SK-N-SH (cell line): ENCODE results near the gene EIF1.

Experiments
- CHD2 ChIP-seq: fragments of 150-350 bp; IDR thresholded peaks from 2 replicates; pipeline ENCODE4 v1.6.1; 2018; ENCODE audit warnings: low read length; ENCODE audit not compliant: partially characterized antibody
- ELF1 ChIP-seq: IDR thresholded peaks from 2 replicates; pipeline ENCODE4 v1.4.0; 2012
- EP300 ChIP-seq, 2 experiments: IDR thresholded peaks; 2 replicates each; pipeline versions ENCODE4 v1.4.0 to v1.6.1; 2012; ENCODE audit warnings: borderline replicate concordance in 1 of 2, low read depth in 1 of 2, low read length in 1 of 2
- EZH2phosphoT487 ChIP-seq: fragments of 200-600 bp; sonication (generic); IDR thresholded peaks from 2 replicates; pipeline ENCODE4 v1.6.1; 2017; ENCODE audit warnings: low read depth, mixed run types, mild to moderate bottlenecking, antibody characterized with exemption, moderate library complexity, borderline replicate concordance
- JUND ChIP-seq: IDR thresholded peaks from 2 replicates; pipeline ENCODE4 v1.4.0; 2012
- NFIC ChIP-seq: IDR thresholded peaks from 2 replicates; pipeline ENCODE4 v1.4.0; 2012; ENCODE audit warnings: borderline replicate concordance
- POLR2AphosphoS5 ChIP-seq: IDR thresholded peaks from 2 replicates; pipeline ENCODE4 v1.6.1; 2012; ENCODE audit warnings: low read depth, low read length
- RXRA ChIP-seq: IDR thresholded peaks from 2 replicates; pipeline ENCODE4 v1.4.0; 2012; ENCODE audit warnings: low read depth, mild to moderate bottlenecking, borderline replicate concordance
- TEAD4 ChIP-seq: IDR thresholded peaks from 2 replicates; pipeline ENCODE4 v1.4.0; 2012; ENCODE audit warnings: mild to moderate bottlenecking, borderline replicate concordance; ENCODE audit not compliant: insufficient read depth
- YY1 ChIP-seq: IDR thresholded peaks from 2 replicates; pipeline ENCODE4 v1.4.0; 2012; ENCODE audit warnings: low read depth, mild to moderate bottlenecking
- TF ChIP-seq, protein P1 (sequence below): fragments of 200-600 bp; sonication (generic); IDR thresholded peaks from 2 replicates; pipeline ENCODE4 v1.6.1; 2017; ENCODE audit warnings: antibody characterized with exemption, mild to moderate bottlenecking, moderate library complexity
- TF ChIP-seq, protein P2 (sequence below): IDR thresholded peaks from 2 replicates; pipeline ENCODE4 v1.4.0; 2012; ENCODE audit warnings: low read depth, borderline replicate concordance
- TF ChIP-seq, protein P3 (sequence below): IDR thresholded peaks from 2 replicates; pipeline ENCODE4 v1.6.1; 2012; ENCODE audit warnings: mild to moderate bottlenecking, low read depth, low read length, moderate library complexity
- TF ChIP-seq, protein P4 (sequence below): fragments of 150-350 bp; IDR thresholded peaks from 2 replicates; pipeline ENCODE4 v1.6.1; 2017; ENCODE audit warnings: antibody characterized with exemption, low read length, low read depth, borderline replicate concordance

DNA sequence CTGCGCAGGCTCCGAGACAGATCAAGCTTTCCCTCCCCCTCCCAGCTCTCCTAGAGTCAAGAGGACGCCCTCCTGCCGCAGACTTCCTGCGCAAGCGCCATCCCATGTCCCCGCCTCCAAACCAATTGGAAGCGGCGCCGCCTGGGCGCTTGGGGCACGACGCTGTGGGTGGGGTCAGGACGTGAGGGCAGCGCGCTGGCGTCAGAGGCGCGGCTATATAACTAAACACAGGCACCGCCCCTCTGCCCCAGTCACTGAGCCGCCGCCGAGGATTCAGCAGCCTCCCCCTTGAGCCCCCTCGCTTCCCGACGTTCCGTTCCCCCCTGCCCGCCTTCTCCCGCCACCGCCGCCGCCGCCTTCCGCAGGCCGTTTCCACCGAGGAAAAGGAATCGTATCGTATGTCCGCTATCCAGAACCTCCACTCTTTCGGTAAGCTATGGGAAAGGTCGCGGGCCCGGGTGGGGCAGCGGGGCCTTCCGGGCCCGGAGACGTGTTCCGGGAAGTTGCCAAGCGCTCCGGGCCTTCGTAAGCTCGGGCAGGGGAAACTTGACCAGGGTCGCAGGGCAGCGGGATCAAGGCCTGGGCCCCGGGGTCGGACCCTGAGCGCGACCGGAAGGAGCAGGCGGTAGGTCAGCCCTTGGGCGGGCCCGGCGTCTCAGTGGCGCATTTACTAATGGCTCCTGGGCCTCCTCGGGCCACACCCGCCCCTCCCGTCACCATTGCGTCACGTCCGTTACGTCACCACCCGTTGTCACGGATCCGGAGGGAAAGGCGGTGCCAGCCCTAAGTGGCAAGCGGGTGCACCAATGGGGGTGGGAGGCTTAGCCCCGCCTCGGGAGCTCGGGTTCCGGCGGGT, at the start of gene EIF1:
- TF ChIP-seq, protein P1, sequence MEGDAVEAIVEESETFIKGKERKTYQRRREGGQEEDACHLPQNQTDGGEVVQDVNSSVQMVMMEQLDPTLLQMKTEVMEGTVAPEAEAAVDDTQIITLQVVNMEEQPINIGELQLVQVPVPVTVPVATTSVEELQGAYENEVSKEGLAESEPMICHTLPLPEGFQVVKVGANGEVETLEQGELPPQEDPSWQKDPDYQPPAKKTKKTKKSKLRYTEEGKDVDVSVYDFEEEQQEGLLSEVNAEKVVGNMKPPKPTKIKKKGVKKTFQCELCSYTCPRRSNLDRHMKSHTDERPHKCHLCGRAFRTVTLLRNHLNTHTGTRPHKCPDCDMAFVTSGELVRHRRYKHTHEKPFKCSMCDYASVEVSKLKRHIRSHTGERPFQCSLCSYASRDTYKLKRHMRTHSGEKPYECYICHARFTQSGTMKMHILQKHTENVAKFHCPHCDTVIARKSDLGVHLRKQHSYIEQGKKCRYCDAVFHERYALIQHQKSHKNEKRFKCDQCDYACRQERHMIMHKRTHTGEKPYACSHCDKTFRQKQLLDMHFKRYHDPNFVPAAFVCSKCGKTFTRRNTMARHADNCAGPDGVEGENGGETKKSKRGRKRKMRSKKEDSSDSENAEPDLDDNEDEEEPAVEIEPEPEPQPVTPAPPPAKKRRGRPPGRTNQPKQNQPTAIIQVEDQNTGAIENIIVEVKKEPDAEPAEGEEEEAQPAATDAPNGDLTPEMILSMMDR, result no peak
- TF ChIP-seq, protein P2, sequence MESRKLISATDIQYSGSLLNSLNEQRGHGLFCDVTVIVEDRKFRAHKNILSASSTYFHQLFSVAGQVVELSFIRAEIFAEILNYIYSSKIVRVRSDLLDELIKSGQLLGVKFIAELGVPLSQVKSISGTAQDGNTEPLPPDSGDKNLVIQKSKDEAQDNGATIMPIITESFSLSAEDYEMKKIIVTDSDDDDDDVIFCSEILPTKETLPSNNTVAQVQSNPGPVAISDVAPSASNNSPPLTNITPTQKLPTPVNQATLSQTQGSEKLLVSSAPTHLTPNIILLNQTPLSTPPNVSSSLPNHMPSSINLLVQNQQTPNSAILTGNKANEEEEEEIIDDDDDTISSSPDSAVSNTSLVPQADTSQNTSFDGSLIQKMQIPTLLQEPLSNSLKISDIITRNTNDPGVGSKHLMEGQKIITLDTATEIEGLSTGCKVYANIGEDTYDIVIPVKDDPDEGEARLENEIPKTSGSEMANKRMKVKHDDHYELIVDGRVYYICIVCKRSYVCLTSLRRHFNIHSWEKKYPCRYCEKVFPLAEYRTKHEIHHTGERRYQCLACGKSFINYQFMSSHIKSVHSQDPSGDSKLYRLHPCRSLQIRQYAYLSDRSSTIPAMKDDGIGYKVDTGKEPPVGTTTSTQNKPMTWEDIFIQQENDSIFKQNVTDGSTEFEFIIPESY, result no peak
- TF ChIP-seq, protein P3, sequence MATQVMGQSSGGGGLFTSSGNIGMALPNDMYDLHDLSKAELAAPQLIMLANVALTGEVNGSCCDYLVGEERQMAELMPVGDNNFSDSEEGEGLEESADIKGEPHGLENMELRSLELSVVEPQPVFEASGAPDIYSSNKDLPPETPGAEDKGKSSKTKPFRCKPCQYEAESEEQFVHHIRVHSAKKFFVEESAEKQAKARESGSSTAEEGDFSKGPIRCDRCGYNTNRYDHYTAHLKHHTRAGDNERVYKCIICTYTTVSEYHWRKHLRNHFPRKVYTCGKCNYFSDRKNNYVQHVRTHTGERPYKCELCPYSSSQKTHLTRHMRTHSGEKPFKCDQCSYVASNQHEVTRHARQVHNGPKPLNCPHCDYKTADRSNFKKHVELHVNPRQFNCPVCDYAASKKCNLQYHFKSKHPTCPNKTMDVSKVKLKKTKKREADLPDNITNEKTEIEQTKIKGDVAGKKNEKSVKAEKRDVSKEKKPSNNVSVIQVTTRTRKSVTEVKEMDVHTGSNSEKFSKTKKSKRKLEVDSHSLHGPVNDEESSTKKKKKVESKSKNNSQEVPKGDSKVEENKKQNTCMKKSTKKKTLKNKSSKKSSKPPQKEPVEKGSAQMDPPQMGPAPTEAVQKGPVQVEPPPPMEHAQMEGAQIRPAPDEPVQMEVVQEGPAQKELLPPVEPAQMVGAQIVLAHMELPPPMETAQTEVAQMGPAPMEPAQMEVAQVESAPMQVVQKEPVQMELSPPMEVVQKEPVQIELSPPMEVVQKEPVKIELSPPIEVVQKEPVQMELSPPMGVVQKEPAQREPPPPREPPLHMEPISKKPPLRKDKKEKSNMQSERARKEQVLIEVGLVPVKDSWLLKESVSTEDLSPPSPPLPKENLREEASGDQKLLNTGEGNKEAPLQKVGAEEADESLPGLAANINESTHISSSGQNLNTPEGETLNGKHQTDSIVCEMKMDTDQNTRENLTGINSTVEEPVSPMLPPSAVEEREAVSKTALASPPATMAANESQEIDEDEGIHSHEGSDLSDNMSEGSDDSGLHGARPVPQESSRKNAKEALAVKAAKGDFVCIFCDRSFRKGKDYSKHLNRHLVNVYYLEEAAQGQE, result peak; percentile 69; the same call in 1 of the 2 replicates
- no peak for TF ChIP-seq ELF1
- no peak for TF ChIP-seq TEAD4
- TF ChIP-seq EZH2phosphoT487, result no peak
- peak; percentile 76 for TF ChIP-seq CHD2
- TF ChIP-seq EP300 (IDR thresholded peaks at IDR 0.05; ENCODE audit: borderline replicate concordance in 1 of 2, low read depth in 1 of 2, low read length in 1 of 2), result no peak
- TF ChIP-seq POLR2AphosphoS5, result peak; percentile 97
- TF ChIP-seq, protein P4, sequence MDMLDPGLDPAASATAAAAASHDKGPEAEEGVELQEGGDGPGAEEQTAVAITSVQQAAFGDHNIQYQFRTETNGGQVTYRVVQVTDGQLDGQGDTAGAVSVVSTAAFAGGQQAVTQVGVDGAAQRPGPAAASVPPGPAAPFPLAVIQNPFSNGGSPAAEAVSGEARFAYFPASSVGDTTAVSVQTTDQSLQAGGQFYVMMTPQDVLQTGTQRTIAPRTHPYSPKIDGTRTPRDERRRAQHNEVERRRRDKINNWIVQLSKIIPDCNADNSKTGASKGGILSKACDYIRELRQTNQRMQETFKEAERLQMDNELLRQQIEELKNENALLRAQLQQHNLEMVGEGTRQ, result no peak
- no peak for TF ChIP-seq JUND
- peak; percentile 65; the same call in 1 of the 2 replicates for TF ChIP-seq YY1
- TF ChIP-seq RXRA, result no peak
- TF ChIP-seq NFIC, result no peak
